ENCODE data around the gene ESRRA. TPM values are rescaled to one million over a fixed set of nuclear protein-coding genes. Genes with fewer than 3 reads are reported as not detected.

Gene ESRRA
- polyA plus RNA-seq, 2 of the 4 experiments (the other 2 are of a cell fraction): 15.2 to 35.5 TPM

DNA sequence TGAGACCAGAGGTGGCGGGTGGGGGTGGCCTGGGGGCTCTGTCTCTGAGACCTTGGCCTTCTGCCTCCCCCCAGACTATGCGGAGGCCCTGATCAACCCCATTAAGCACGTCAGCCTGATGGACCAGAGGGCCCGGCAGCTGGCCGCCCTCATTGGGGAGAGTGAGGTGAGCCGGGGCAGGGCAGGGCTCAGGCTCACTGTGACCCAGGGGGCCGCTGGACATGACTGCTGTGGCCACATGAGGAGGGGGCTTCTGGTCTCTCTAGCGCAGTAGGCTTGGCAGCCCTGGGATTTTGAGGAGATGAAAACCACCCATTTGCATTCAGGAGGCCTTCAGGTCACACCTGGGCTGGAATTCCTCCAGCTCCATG lies 41.4 kb upstream of the ESRRA start:
- TF ChIP-seq ZC3H11A (IDR thresholded peaks at IDR 0.05): no peak
- TF ChIP-seq HOXB13 (CRISPR knock-in tag; IDR thresholded peaks at IDR 0.05; ENCODE audit: low read depth): no peak
- no peak for TF ChIP-seq JUNB (IDR thresholded peaks at IDR 0.05)
- TF ChIP-seq NR3C1 (IDR thresholded peaks at IDR 0.05): no peak
- TF ChIP-seq, protein P1, sequence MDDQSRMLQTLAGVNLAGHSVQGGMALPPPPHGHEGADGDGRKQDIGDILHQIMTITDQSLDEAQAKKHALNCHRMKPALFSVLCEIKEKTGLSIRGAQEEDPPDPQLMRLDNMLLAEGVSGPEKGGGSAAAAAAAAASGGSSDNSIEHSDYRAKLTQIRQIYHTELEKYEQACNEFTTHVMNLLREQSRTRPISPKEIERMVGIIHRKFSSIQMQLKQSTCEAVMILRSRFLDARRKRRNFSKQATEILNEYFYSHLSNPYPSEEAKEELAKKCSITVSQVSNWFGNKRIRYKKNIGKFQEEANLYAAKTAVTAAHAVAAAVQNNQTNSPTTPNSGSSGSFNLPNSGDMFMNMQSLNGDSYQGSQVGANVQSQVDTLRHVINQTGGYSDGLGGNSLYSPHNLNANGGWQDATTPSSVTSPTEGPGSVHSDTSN (IDR thresholded peaks at IDR 0.05): no peak
- TF ChIP-seq RFX5 (IDR thresholded peaks at IDR 0.05): no peak
- no peak for TF ChIP-seq POLR2A (IDR thresholded peaks at IDR 0.05; ENCODE audit: low read length)
- TF ChIP-seq EHMT2 (IDR thresholded peaks at IDR 0.05; ENCODE audit: low read depth): no peak
- TF ChIP-seq, protein P2, sequence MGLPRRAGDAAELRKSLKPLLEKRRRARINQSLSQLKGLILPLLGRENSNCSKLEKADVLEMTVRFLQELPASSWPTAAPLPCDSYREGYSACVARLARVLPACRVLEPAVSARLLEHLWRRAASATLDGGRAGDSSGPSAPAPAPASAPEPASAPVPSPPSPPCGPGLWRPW (IDR thresholded peaks at IDR 0.05): no peak
- no peak for TF ChIP-seq RAD21 (conservative IDR thresholded peaks at IDR 0.05 in 1 of 2, IDR thresholded peaks at IDR 0.05 in 1 of 2)
- no peak for TF ChIP-seq PHF8 (IDR thresholded peaks at IDR 0.05; ENCODE audit: borderline replicate concordance, low read depth)
- TF ChIP-seq RNF2 (IDR thresholded peaks at IDR 0.05; ENCODE audit: borderline replicate concordance, low read depth): no peak
- no peak for TF ChIP-seq MYC (IDR thresholded peaks at IDR 0.05; ENCODE audit: borderline replicate concordance, low read length)
- TF ChIP-seq MAZ (IDR thresholded peaks at IDR 0.05; ENCODE audit: borderline replicate concordance, low read depth, low read length): no peak
- no peak for TF ChIP-seq POLR2AphosphoS2 (conservative IDR thresholded peaks at IDR 0.05; ENCODE audit: low read length)
- no peak for TF ChIP-seq HDAC2 (IDR thresholded peaks at IDR 0.05)
- no peak for TF ChIP-seq NFE2L2 (conservative IDR thresholded peaks at IDR 0.05; ENCODE audit: low read length)
- ChIA-PET CTCF (interaction anchor here (1.0 to 16.0 kb wide), 7 partner anchors 8 to 91 kb away, joined by 3 to 220 read pairs (median 4); partner anchors contain the start of genes CATSPERZ, ESRRA, PLCB3 and PPP1R14B), POLR2A (interaction anchor here (1.7 kb wide), 1 partner anchor 41 kb away, joined by 6 read pairs; no protein-coding TSS in a partner anchor)
- H3K4me3 ChIP-seq: no peak overlapping the region
- no peaks in the 10 kb centered on the region for H3K9me3 ChIP-seq
- WGBS (ENCODE audit: missing lambda C conversion rate): 89% methylated on average over 7 of the region's 8 CpGs
- H3K27ac ChIP-seq: no peak overlapping the region
- ATAC-seq (no peak), FAIRE-seq (no peak), DNase-seq (ENCODE audit: low read depth in 1 of 2, low spot score in 1 of 2) (no peak)
- peaks cover 13% of the 10 kb centered on the region for H3K4me1 ChIP-seq
- H3K4me2 ChIP-seq: no peak overlapping the region

DNA sequence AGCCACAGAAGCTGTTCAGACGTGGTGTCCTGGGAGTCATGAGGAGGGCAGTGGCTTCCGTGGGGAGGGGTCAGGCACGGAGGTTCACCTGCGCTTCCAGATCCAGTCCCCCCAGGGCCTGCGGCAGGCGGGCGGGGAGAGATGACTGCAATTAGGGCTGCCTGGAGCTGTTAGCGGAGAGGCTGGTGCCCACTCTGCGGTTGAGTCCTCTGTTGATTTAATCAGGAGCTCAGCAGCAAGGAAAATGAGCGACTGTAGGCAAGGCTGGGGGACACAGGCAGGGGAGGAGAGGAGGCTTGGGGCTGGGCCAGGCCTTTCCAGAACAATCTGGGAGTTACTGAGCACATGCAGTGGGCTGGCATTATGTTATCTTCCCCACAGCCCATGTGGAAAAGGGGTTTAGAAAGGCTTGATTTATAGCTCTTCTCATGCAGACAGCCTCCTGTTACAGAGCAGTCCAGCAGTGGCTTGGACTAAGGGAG lies 40.9 kb upstream of the ESRRA start:
- H3K4me3 ChIP-seq: no peak overlapping the region
- ATAC-seq (no peak), FAIRE-seq (no peak), DNase-seq (ENCODE audit: low read depth in 1 of 2, low spot score in 1 of 2) (no peak)
- ChIA-PET CTCF (interaction anchor here (1.1 to 16.0 kb wide), 6 partner anchors 12 to 91 kb away, joined by 3 to 220 read pairs (median 4); partner anchors contain the start of genes CATSPERZ, ESRRA, PLCB3 and PPP1R14B), POLR2A (no interaction called here)
- peaks cover 14% of the 10 kb centered on the region for H3K4me1 ChIP-seq
- no peak overlapping the region for H3K27ac ChIP-seq
- H3K9me3 ChIP-seq: no peaks in the 10 kb centered on the region
- WGBS (ENCODE audit: missing lambda C conversion rate): 91% methylated on average over 10 of the region's 10 CpGs
- no peak overlapping the region for H3K4me2 ChIP-seq
- no peak for TF ChIP-seq SREBF2 (IDR thresholded peaks at IDR 0.05)
- TF ChIP-seq, protein P1 (IDR thresholded peaks at IDR 0.05): no peak
- TF ChIP-seq POLR2AphosphoS2 (conservative IDR thresholded peaks at IDR 0.05; ENCODE audit: low read length): no peak
- no peak for TF ChIP-seq KDM5A (IDR thresholded peaks at IDR 0.05)
- no peak for TF ChIP-seq KDM1A (IDR thresholded peaks at IDR 0.05; ENCODE audit: low read depth)
- TF ChIP-seq RCOR1 (IDR thresholded peaks at IDR 0.05; ENCODE audit: low read depth, low read length): no peak
- no peak for TF ChIP-seq TFCP2L1 (CRISPR knock-in tag; IDR thresholded peaks at IDR 0.05)
- TF ChIP-seq HOXB5 (CRISPR knock-in tag; IDR thresholded peaks at IDR 0.05): no peak
- no peak for TF ChIP-seq MYC (IDR thresholded peaks at IDR 0.05; ENCODE audit: borderline replicate concordance, low read length)
- TF ChIP-seq POLR2A (IDR thresholded peaks at IDR 0.05; ENCODE audit: low read length): no peak
- no peak for TF ChIP-seq ZNF302 (CRISPR knock-in tag; IDR thresholded peaks at IDR 0.05)
- TF ChIP-seq, protein P3, sequence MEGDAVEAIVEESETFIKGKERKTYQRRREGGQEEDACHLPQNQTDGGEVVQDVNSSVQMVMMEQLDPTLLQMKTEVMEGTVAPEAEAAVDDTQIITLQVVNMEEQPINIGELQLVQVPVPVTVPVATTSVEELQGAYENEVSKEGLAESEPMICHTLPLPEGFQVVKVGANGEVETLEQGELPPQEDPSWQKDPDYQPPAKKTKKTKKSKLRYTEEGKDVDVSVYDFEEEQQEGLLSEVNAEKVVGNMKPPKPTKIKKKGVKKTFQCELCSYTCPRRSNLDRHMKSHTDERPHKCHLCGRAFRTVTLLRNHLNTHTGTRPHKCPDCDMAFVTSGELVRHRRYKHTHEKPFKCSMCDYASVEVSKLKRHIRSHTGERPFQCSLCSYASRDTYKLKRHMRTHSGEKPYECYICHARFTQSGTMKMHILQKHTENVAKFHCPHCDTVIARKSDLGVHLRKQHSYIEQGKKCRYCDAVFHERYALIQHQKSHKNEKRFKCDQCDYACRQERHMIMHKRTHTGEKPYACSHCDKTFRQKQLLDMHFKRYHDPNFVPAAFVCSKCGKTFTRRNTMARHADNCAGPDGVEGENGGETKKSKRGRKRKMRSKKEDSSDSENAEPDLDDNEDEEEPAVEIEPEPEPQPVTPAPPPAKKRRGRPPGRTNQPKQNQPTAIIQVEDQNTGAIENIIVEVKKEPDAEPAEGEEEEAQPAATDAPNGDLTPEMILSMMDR (IDR thresholded peaks at IDR 0.05): no peak
- TF ChIP-seq EHF (CRISPR knock-in tag; IDR thresholded peaks at IDR 0.05): no peak
- TF ChIP-seq JUNB (IDR thresholded peaks at IDR 0.05): no peak

All from A549 (cell line).